ENCODE results near the gene DAPK1.

- TF ChIP-seq, protein P1, sequence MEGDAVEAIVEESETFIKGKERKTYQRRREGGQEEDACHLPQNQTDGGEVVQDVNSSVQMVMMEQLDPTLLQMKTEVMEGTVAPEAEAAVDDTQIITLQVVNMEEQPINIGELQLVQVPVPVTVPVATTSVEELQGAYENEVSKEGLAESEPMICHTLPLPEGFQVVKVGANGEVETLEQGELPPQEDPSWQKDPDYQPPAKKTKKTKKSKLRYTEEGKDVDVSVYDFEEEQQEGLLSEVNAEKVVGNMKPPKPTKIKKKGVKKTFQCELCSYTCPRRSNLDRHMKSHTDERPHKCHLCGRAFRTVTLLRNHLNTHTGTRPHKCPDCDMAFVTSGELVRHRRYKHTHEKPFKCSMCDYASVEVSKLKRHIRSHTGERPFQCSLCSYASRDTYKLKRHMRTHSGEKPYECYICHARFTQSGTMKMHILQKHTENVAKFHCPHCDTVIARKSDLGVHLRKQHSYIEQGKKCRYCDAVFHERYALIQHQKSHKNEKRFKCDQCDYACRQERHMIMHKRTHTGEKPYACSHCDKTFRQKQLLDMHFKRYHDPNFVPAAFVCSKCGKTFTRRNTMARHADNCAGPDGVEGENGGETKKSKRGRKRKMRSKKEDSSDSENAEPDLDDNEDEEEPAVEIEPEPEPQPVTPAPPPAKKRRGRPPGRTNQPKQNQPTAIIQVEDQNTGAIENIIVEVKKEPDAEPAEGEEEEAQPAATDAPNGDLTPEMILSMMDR (IDR thresholded peaks at IDR 0.05), result no peak
- no peak for TF ChIP-seq ZFX (IDR thresholded peaks at IDR 0.05; ENCODE audit: borderline replicate concordance)
These were observed 242.5 kb downstream of the DAPK1 start for GRCh38 chr9:87740209-87740608.

Data from 22Rv1 (cell line).